Liver (tissue), 9 donors: Measurements from ENCODE around the gene PACS1. TPM values are rescaled to one million over a fixed set of nuclear protein-coding genes. Genes with fewer than 3 reads are reported as not detected.

Source experiments
- DNase-seq: peaks from one replicate; pipeline ENCODE4 v3.0.0-alpha.2; 2017; ENCODE audit warnings: low spot score
- H3K27ac ChIP-seq, 2 donors: one replicate each; pipeline ENCODE4 v1.7.0; 2013; ENCODE audit warnings: inconsistent platforms in 2 of 2, low read length in 2 of 2, control low read depth in 1 of 2, low read depth in 1 of 2, mild to moderate bottlenecking in 1 of 2
- H3K27me3 ChIP-seq, 4 donors: one replicate each; pipeline versions ENCODE4 v1.6.1 to v1.7.0; 2013; ENCODE audit warnings: low read length in 3 of 4, inconsistent platforms in 1 of 4, mild to moderate bottlenecking in 1 of 4, moderate library complexity in 1 of 4; ENCODE audit not compliant: control insufficient read depth in 4 of 4, insufficient read depth in 4 of 4
- H3K36me3 ChIP-seq, 4 donors: one replicate each; pipeline versions ENCODE4 v1.6.1 to v1.7.0; 2013; ENCODE audit warnings: low read length in 3 of 4, mild to moderate bottlenecking in 3 of 4, low read depth in 1 of 4, moderate library complexity in 1 of 4; ENCODE audit not compliant: control insufficient read depth in 4 of 4, insufficient read depth in 3 of 4
- H3K4me1 ChIP-seq, 4 donors: one replicate each; pipeline versions ENCODE4 v1.6.1 to v1.7.0; 2013; ENCODE audit warnings: low read length in 3 of 4, mild to moderate bottlenecking in 3 of 4, moderate library complexity in 1 of 4; ENCODE audit not compliant: control insufficient read depth in 4 of 4, insufficient read depth in 4 of 4
- H3K4me3 ChIP-seq, 3 donors: one replicate each; pipeline versions ENCODE4 v1.6.1 to v1.7.0; 2013; ENCODE audit warnings: low read length in 3 of 3, control low read depth in 1 of 3, low read depth in 1 of 3, mild to moderate bottlenecking in 1 of 3
- H3K9ac ChIP-seq, 2 donors: one replicate each; pipeline ENCODE4 v1.7.0; 2013; ENCODE audit warnings: low read length in 2 of 2, mild to moderate bottlenecking in 2 of 2, moderate library complexity in 2 of 2, control low read depth in 1 of 2, low read depth in 1 of 2
- H3K9me3 ChIP-seq, 4 donors: one replicate each; pipeline versions ENCODE4 v1.6.1 to v1.7.0; 2013; ENCODE audit warnings: low read length in 3 of 4; ENCODE audit not compliant: control insufficient read depth in 4 of 4
- ATF3 ChIP-seq: IDR thresholded peaks from 2 replicates; pipeline ENCODE4 v1.6.1; 2016; ENCODE audit warnings: antibody characterized with exemption
- CTCF ChIP-seq: fragments of 150-350 bp; IDR thresholded peaks from 2 replicates; pipeline ENCODE4 v1.5.1; 2017; ENCODE audit warnings: improper control_type of control experiment, low read depth, low read length; ENCODE audit not compliant: missing input control
- FOXA1 ChIP-seq: IDR thresholded peaks from 2 replicates; pipeline ENCODE4 v1.6.1; 2016; ENCODE audit warnings: antibody characterized with exemption
- FOXA2 ChIP-seq: IDR thresholded peaks from 2 replicates; pipeline ENCODE4 v1.6.1; 2016; ENCODE audit warnings: antibody characterized with exemption
- GABPA ChIP-seq, 2 donors: IDR thresholded peaks in 1 of 2; conservative IDR thresholded peaks in 1 of 2; 2 replicates each; pipeline ENCODE4 v1.6.1; 2016; ENCODE audit warnings: antibody characterized with exemption in 2 of 2, mild to moderate bottlenecking in 1 of 2, moderate library complexity in 1 of 2
- JUND ChIP-seq, 2 donors: IDR thresholded peaks; 2 replicates each; pipeline ENCODE4 v1.6.1; 2016; ENCODE audit warnings: antibody characterized with exemption in 2 of 2
- MAX ChIP-seq: IDR thresholded peaks from 2 replicates; pipeline ENCODE4 v1.6.1; 2016; ENCODE audit warnings: antibody characterized with exemption
- NR2F2 ChIP-seq: IDR thresholded peaks from 2 replicates; pipeline ENCODE4 v1.6.1; 2016; ENCODE audit warnings: antibody characterized with exemption
- REST ChIP-seq: IDR thresholded peaks from 2 replicates; pipeline ENCODE4 v1.6.1; 2016; ENCODE audit warnings: antibody characterized with exemption, mild to moderate bottlenecking
- SP1 ChIP-seq: IDR thresholded peaks from 2 replicates; pipeline ENCODE4 v1.6.1; 2018; ENCODE audit warnings: antibody characterized with exemption, mild to moderate bottlenecking
- YY1 ChIP-seq: IDR thresholded peaks from 2 replicates; pipeline ENCODE4 v1.6.1; 2016; ENCODE audit warnings: antibody characterized with exemption, mild to moderate bottlenecking
- ZBTB33 ChIP-seq: IDR thresholded peaks from 2 replicates; pipeline ENCODE4 v1.6.1; 2016; ENCODE audit warnings: antibody characterized with exemption
- WGBS: extraction: QIAGEN DNeasy Blood & Tissue Kit; methylation state at CpG from one replicate; pipeline ENCODE4 v1.1.7; 2013; 5-methylcytosine and 5-hydroxymethylcytosine counted together
- polyA plus RNA-seq, 2 donors: library from polyadenylated mRNA; stranded (reverse) in 1 of 2; unstranded in 1 of 2; fragments of 200-250 nt in 1 of 2; fragments of >200 nt in 1 of 2; fragmentation: Nextera tagmentation in 1 of 2; extraction: Ambion mirVana in 1 of 2; gene quantifications; one replicate each; pipeline versions ENCODE4 v1.2.1 to v1.2.3, GENCODE V29; 2013 to 2015
- total RNA-seq, 2 donors: library from RNA; depleted of rRNA; stranded (reverse); fragments of >200 nt; gene quantifications; one replicate each; pipeline ENCODE4 v1.2.3, GENCODE V29; 2014
- donor health status: healthy.
- donor health status: healthy.
- donor health status: healthy.
- donor health status: healthy.
- donor health status: healthy.

The PACS1 gene
- total and polyA plus RNA-seq, 4 donors = 2.7 to 9.1 (median 7.3) TPM

- no peak for DNase-seq
- Histone ChIP-seq H3K9me3 (no peaks in the 10 kb centered on the region), H3K36me3 (peaks cover 0 to 5% (median 4%) of the 10 kb centered on the region in 4 donors), H3K4me3 (no peak overlapping the region), H3K27ac (no peak overlapping the region), H3K27me3 (no peaks in the 10 kb centered on the region), H3K4me1 (peaks cover 12 to 50% (median 36%) of the 10 kb centered on the region in 4 donors), H3K9ac (no peak overlapping the region)
- WGBS = 63% methylated on average over 13 of the region's 13 CpGs
- no peak for TF ChIP-seq YY1
- TF ChIP-seq SP1 = no peak
- no peak for TF ChIP-seq REST
- TF ChIP-seq FOXA2 = no peak
- TF ChIP-seq NR2F2 = no peak
- no peak for TF ChIP-seq FOXA1
- TF ChIP-seq ZBTB33 = no peak
Observed at GRCh38 chr11:66285250-66285947, 215.3 kb downstream of the PACS1 start.

- DNase-seq = no peak
- peaks cover 0 to 5% (median 4%) of the 10 kb centered on the region in 4 donors for H3K36me3 ChIP-seq
- no peak overlapping the region for H3K4me3 ChIP-seq
- no peak overlapping the region for H3K27ac ChIP-seq
- peaks cover 13 to 50% (median 39%) of the 10 kb centered on the region in 4 donors for H3K4me1 ChIP-seq
- H3K9ac ChIP-seq = no peak overlapping the region
- H3K9me3 ChIP-seq = no peaks in the 10 kb centered on the region
- TF ChIP-seq CTCF = no peak
- TF ChIP-seq ZBTB33 = no peak
- no peak for TF ChIP-seq YY1
- no peak for TF ChIP-seq GABPA (IDR thresholded peaks at IDR 0.05 in 1 of 2, conservative IDR thresholded peaks at IDR 0.05 in 1 of 2)
- no peak for TF ChIP-seq MAX
- TF ChIP-seq ATF3 = no peak
- no peak for TF ChIP-seq SP1
- TF ChIP-seq NR2F2 = no peak
- no peak for TF ChIP-seq FOXA2
- TF ChIP-seq REST = no peak
- no peak for TF ChIP-seq JUND (IDR thresholded peaks at IDR 0.05)
- no peaks in the 10 kb centered on the region for H3K27me3 ChIP-seq
- 91% methylated on average over 5 of the region's 5 CpGs for WGBS
Observed at GRCh38 chr11:66286699-66287098, 216.6 kb downstream of the PACS1 start.
